ENCODE measurements around the gene CNGA4.

GRCh38 chr11:6238902-6239301, at the start of gene CNGA4:
- no peak for TF ChIP-seq CTCF (IDR thresholded peaks at IDR 0.05)
- TF ChIP-seq POLR2A (IDR thresholded peaks at IDR 0.05): no peak
- TF ChIP-seq POLR2AphosphoS5 (IDR thresholded peaks at IDR 0.05): no peak
